Endodermal cell (in vitro differentiated cells): Measurements from ENCODE around the gene SCAF8. TPM values are rescaled to one million over a fixed set of nuclear protein-coding genes. Genes with fewer than 3 reads are reported as not detected.

Experiments
- DNase-seq: peaks from one replicate; pipeline ENCODE4 v3.0.0-alpha.2; 2017
- H3K27ac ChIP-seq: 2 replicates; pipeline ENCODE4 v1.5.1; 2013; ENCODE audit warnings: mild to moderate bottlenecking, low read depth, low read length, moderate library complexity
- H3K27me3 ChIP-seq: 2 replicates; pipeline ENCODE4 v1.6.1; 2013; ENCODE audit warnings: mild to moderate bottlenecking, low read length, moderate library complexity; ENCODE audit not compliant: insufficient read depth, control insufficient read depth, poor library complexity, severe bottlenecking
- H3K36me3 ChIP-seq: 2 replicates; pipeline ENCODE4 v1.7.0; 2013; ENCODE audit warnings: mild to moderate bottlenecking, low read length, moderate library complexity; ENCODE audit not compliant: control insufficient read depth, insufficient read depth
- H3K4me1 ChIP-seq: one replicate; pipeline ENCODE4 v1.7.0; 2013; ENCODE audit warnings: low read length; ENCODE audit not compliant: control insufficient read depth, insufficient read depth
- H3K4me3 ChIP-seq: 2 replicates; pipeline ENCODE4 v1.5.1; 2013; ENCODE audit warnings: mild to moderate bottlenecking, low read length, moderate library complexity
- H3K9ac ChIP-seq: 2 replicates; pipeline ENCODE4 v1.6.1; 2013; ENCODE audit warnings: mild to moderate bottlenecking, low read length, moderate library complexity; ENCODE audit not compliant: poor library complexity, severe bottlenecking; ENCODE audit errors: extremely low read depth
- H3K9me3 ChIP-seq: 2 replicates; pipeline ENCODE4 v1.6.1; 2013; ENCODE audit warnings: mild to moderate bottlenecking, low read length, moderate library complexity; ENCODE audit not compliant: control insufficient read depth
- H3K27ac Mint-ChIP-seq: 2 replicates; pipeline ENCODE4 v1.8.0; 2020; ENCODE audit warnings: mixed read lengths
- H3K27me3 Mint-ChIP-seq: 2 replicates; pipeline ENCODE4 v1.8.0; 2021; ENCODE audit warnings: mild to moderate bottlenecking, mixed read lengths; ENCODE audit not compliant: insufficient read depth
- H3K36me3 Mint-ChIP-seq: 2 replicates; pipeline ENCODE4 v1.8.0; 2020; ENCODE audit warnings: low read depth, mixed read lengths
- H3K4me1 Mint-ChIP-seq: 2 replicates; pipeline ENCODE4 v1.8.0; 2020; ENCODE audit warnings: mixed read lengths
- H3K4me3 Mint-ChIP-seq: 2 replicates; pipeline ENCODE4 v1.8.0; 2020; ENCODE audit warnings: mild to moderate bottlenecking, moderate library complexity, mixed read lengths
- H3K9me3 Mint-ChIP-seq: 2 replicates; pipeline ENCODE4 v1.8.0; 2020; ENCODE audit warnings: mild to moderate bottlenecking, mixed read lengths
- CTCF ChIP-seq: fragments of 200-600 bp; sonication (generic); conservative IDR thresholded peaks from 2 replicates; pipeline ENCODE4 v1.5.0; 2021; ENCODE audit warnings: antibody characterized with exemption, mild to moderate bottlenecking
- WGBS, 2 experiments: methylation state at CpG; one replicate each; pipeline versions ENCODE4 v1.1.5 to v1.1.7; 2013; ENCODE audit warnings: missing lambda C conversion rate in 2 of 2, mixed read lengths in 1 of 2; ENCODE audit not compliant: insufficient coverage in 1 of 2, insufficient read length in 1 of 2; 5-methylcytosine and 5-hydroxymethylcytosine counted together
- total RNA-seq, 2 donors: library from RNA; stranded (reverse); fragmentation: NEBNext Ultra II Directional in 1 of 2; extraction: Animal tissue kit (Norgen Biotek cat#: 25700) in 1 of 2; gene quantifications; 2 replicates in 1 of 2; 3 replicates in 1 of 2; pipeline ENCODE4 v1.2.1, GENCODE V29; 2021

Gene SCAF8
- total RNA-seq, 2 donors from 2014 or later: 49.7 to 56.2 TPM

GRCh38 chr6:154868143-154868594 is 135.0 kb downstream of the SCAF8 start:
- H3K36me3 Mint-ChIP-seq: peaks cover 4% of the 10 kb centered on the region
- Histone ChIP-seq H3K9ac (no peak overlapping the region), H3K4me1 (no peaks in the 10 kb centered on the region), H3K9me3 (no peaks in the 10 kb centered on the region), H3K4me3 (no peak overlapping the region), H3K36me3 (no peaks in the 10 kb centered on the region), H3K27ac (no peak overlapping the region), H3K27me3 (no peaks in the 10 kb centered on the region)
- H3K4me3 Mint-ChIP-seq: no peak overlapping the region
- TF ChIP-seq CTCF: peak; percentile 91
- H3K27ac Mint-ChIP-seq: no peak overlapping the region
- H3K27me3 Mint-ChIP-seq: no peaks in the 10 kb centered on the region
- H3K4me1 Mint-ChIP-seq: peaks cover 12% of the 10 kb centered on the region
- no peaks in the 10 kb centered on the region for H3K9me3 Mint-ChIP-seq
- 67 to 74% methylated on average over 2 to 6 of the region's 6 CpGs for WGBS, 2 experiments
- no peak for DNase-seq

GRCh38 chr6:154872542-154873114 is 139.4 kb downstream of the SCAF8 start:
- no peaks in the 10 kb centered on the region for H3K9me3 ChIP-seq
- H3K4me3 ChIP-seq: no peak overlapping the region
- WGBS, 2 experiments: 93 to 95% methylated on average over 8 of the region's 8 CpGs
- H3K4me1 ChIP-seq: peaks cover 5% of the 10 kb centered on the region
- Mint-ChIP-seq H3K9me3 (no peaks in the 10 kb centered on the region), H3K4me1 (peaks cover 17% of the 10 kb centered on the region), H3K27ac (no peak overlapping the region), H3K4me3 (no peak overlapping the region), H3K36me3 (peaks cover 3% of the 10 kb centered on the region), H3K27me3 (no peaks in the 10 kb centered on the region)
- peak; percentile 60 for DNase-seq
- H3K36me3 ChIP-seq: peaks cover 10% of the 10 kb centered on the region
- TF ChIP-seq CTCF: peak; percentile 59
- no peak overlapping the region for H3K9ac ChIP-seq
- no peak overlapping the region for H3K27ac ChIP-seq
- no peaks in the 10 kb centered on the region for H3K27me3 ChIP-seq

GRCh38 chr6:154873546-154873945 is 140.3 kb downstream of the SCAF8 start:
- Mint-ChIP-seq H3K27me3 (no peaks in the 10 kb centered on the region), H3K36me3 (peaks cover 3% of the 10 kb centered on the region), H3K4me3 (no peak overlapping the region), H3K4me1 (peaks cover 20% of the 10 kb centered on the region), H3K27ac (no peak overlapping the region), H3K9me3 (no peaks in the 10 kb centered on the region)
- DNase-seq: no peak
- H3K27ac ChIP-seq: no peak overlapping the region
- H3K9ac ChIP-seq: no peak overlapping the region
- H3K9me3 ChIP-seq: no peaks in the 10 kb centered on the region
- H3K27me3 ChIP-seq: no peaks in the 10 kb centered on the region
- H3K4me1 ChIP-seq: peaks cover 5% of the 10 kb centered on the region
- peaks cover 10% of the 10 kb centered on the region for H3K36me3 ChIP-seq
- H3K4me3 ChIP-seq: no peak overlapping the region
- no peak for TF ChIP-seq CTCF
- WGBS, 2 experiments: 95 to 100% methylated on average over 3 to 4 of the region's 4 CpGs
